ENCODE results near the gene ST6GALNAC3.
"Not testable (repeated sequence)": the region's sequence is repeated elsewhere in the genome, so short reads cannot be mapped to it uniquely, and the experiment has no call there.

The ST6GALNAC3 gene

DNA sequence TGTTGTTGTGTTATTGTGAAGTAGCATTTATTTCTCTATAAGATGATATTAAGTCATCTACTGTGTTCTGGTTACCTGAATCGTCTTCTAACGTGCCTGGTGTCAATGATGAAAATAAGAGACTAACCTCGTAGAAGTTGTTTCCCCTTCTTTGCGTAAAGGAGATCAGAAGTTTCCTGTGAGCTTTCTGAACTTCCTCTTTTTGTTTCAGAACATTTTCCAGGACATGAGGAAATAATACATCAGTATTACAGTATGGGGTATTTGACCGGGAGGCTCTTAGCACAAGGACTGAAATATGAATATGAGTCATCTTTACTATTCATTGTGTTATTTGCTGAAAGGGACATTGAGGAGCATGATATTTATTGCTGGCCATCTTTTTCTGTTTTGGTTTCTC, 1.3 kb downstream of the ST6GALNAC3 start:
- DNase-seq = peak; percentile 45

DNA sequence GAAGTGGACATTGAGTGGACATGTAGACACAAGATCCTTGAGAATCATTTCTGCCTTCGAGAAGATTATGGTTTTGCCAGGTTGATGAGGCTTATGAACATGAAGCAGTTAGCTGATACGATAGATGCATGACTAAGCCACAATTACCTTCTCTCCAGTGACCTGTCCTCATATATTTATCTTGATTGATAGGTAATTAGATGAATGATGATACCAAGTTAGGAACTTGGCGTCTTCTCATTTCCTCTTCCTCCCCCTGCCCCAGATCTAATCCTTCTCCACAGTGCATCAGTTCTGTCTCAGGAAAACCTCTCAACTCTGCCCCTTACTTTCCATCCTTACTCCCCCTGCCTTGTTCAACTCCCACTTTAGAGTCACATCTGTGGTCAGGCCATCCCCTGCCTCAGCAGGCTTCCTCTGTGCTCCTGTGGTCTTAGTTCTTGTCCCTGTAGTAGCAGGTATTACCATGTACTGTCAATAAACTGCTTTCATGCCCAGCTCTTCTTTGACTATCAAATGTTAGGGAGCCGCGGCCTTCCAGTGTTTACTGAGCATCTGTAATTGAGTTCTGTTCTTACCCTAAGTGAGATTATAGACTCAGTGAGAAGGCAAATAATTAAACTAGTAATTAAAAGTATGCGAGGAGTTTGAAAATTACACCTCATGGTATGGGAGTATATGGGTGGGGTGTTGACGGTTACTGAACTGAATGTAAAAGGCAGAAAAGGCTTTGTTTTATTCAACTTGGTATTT, 5.1 kb downstream of the ST6GALNAC3 start:
- DNase-seq = no peak

DNA sequence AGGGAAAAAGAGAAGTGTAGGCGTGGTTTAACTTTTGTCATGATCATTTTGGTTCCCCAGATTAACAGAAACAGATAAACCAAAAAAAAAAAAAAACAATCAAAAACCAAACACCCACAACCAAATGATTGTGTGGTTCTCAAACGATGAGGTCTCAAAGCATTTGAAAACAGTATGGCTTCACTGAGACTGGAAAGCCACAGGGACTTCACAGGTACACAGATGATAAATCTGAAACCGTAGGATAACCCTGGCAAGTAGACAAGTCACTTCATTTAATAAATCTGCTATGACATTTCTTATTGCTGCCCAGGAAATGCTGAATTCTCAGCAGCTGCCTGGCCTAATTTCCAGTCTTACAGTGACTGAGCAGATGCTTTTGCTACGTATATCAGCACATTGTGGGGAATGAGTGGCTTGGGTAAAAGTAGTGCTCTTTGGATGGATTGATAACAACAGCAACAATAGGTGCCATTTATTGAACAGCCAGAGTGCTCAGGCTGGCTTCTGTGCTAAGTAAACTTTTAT, 6.1 kb downstream of the ST6GALNAC3 start:
- DNase-seq = no peak

DNA sequence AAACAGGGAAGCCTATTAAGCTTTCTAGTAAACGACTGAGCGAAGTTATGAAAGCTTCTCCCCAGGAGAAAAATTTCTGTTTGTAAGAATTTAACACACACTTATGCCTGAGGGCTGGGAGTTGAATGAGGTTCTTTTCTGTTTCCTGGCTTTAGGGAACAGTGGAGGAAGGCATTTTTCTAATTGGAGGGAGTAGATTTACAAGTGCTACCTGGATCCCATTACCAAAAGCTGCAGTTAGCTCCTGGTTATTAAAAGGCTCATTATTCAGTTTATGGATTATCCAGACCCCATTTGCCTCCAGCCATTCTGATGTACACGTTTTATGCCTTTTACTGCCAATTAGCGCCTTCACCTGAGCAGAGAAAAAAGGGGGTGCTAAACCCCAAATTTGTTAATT, 7.5 kb downstream of the ST6GALNAC3 start:
- no peak for DNase-seq

DNA sequence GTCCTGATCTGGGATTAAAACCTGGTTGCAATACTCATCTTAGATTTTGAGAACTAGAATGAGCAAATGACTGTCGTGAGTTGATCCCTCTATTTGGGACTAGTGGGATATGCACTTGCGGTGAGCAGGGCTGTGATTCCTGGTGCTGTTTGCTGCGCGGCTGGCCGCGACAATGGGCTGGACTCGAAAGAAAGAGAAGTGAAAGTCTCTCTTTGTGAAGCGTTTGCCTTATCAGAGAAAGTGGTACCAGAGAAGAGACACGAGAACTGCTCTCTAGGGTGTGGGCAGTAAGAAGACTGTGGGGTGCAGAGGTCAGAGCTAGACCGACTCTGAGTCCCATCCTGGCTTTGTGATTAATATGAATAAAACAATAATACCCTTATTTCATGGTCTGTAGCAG, 8.6 kb downstream of the ST6GALNAC3 start:
- no peak for DNase-seq

DNA sequence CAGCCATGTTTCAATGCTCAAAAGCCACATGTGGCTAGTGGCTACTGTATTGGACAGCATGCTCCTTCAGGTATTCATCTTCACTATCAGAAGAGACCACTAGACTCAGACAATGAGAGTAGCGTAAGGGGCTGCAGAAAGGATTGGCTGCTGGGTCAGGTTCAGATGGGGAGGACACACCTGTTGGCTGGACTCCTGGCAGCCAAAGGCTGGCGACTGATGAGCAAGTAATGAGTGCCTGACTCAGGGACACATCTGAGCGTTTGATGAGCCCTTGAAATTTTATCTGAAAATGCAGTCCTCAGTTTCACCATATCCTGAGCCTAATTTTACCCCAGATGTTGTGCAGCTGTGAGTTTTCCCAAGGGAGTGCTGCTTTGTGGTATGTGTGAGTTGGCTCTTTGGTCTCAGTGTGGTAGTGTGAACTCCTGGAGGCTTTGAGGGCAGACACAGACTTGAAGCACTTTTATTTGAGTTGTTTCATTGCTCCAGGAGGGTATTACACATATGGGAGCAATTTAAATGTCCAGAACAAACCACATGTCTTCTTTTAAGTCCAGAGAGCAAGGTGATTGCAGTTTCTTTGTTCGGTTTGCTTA, 9.6 kb downstream of the ST6GALNAC3 start:
- peak; percentile 61 for DNase-seq

DNA sequence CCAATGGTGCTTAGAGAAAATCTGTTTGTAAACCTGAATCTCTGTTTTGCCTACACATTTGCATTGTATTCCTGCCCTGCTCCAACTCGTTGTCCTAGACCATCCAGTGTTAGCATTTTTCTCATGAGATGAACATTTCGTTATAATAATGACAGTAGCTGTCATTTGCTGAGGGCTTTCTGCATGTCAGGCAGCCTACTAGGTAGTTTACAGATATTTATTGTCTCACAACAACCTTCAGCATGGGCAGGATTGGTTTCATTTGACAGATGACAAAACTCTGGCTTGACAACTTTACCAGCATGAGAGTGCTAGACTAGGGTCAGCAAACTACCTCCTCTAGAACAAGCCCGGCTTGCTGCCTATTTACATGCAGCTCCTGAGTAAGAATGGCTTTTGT, 10.1 kb downstream of the ST6GALNAC3 start:
- no peak for DNase-seq

DNA sequence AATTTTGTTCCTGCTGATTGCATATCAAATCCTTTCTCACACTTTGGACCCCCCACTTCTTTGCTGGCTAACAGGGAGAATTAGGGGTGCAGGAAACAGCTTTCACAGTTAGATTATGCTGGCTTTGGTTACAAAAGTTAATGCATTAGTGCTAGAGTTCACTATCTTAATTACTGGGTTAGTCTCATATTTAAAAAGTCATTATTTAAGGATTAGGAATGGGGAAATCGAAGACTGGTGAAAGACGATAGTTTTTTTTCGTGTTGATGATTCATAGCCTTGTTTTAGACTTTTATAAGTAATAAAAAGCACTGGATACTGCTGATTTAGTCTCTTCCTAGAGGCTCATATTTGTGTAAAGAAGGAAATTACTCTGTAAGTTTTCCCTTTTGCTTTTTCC, 11.6 kb downstream of the ST6GALNAC3 start:
- DNase-seq = no peak

DNA sequence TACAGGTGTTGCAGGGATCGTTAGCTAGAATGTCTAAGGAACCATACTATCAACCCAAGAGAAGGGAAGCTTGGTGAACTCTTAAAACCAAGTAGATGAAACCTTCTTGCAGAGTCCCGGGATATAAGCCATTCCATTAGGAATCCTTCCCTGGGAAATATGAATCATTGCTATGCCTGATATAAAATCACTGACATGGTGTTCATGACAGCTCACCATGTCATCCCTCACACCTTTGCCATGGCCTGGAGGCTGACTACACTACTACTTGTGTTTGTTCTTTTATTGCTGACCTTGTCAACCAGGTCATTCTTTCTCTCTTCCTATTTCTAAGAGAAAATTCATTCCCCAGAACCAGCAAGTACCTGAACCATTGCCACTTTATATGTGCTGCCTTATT, 12.1 kb downstream of the ST6GALNAC3 start:
- DNase-seq = no peak

DNA sequence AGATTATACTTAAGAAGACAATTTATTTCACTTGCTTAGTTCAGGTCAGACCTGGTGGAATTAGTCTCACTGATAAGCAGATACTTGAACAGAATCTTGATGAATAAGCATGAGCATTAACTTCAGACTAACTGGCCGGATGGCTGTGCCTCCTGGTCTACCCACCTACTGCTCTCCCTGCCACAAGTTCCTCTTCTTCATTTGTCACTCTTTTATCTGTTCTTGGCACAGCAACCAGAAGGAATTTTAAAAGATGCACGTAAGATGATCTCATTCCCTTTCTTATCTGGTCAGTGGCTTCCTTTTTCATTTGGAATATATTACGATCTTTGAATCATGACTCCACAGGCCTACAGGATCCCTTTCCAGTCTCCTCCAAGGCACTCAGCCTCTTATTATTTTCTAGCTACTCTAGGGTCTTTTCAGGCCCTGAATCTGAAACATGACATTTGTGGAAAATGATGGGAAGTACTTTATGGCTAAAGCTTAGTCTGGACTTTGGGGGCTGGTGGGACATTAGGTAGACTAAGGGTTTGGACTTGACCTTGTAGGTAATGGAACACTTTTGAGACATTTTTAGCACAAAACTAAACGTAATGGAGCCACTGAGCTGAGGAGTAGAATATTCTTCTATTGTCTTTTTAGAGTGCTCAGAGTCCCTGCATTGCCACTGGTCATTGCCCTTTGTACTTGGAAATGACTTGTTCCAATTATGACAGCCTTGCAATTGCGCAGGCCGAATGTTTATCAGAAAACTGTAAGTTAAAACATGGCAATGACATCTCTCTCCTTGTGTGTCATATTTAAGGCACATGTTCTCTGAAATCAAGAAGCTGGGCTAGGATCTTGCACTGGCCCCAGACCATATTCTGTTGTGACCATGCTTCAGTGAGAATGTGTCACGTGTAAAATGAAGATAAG, 16.0 kb downstream of the ST6GALNAC3 start:
- no peak for DNase-seq

DNA sequence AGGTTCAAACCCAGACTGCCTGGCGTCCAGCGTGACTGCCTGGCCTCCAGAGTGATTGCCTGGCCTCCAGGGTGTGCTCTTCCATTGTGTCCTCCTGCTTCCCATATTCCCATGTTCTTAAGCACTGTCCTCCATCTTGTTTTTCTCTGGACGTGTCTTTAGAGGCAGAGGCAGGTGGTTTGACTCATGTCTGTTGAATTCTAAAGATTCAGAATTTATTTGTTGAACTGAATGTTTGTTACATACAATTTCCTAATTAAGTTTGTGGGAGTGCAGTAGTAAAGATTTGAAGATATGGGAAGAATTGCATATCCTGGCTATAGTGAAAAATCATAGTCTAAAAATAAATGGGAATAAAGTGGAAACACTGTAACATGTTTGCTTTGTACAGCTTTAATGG, 18.3 kb downstream of the ST6GALNAC3 start:
- no peak for DNase-seq

DNA sequence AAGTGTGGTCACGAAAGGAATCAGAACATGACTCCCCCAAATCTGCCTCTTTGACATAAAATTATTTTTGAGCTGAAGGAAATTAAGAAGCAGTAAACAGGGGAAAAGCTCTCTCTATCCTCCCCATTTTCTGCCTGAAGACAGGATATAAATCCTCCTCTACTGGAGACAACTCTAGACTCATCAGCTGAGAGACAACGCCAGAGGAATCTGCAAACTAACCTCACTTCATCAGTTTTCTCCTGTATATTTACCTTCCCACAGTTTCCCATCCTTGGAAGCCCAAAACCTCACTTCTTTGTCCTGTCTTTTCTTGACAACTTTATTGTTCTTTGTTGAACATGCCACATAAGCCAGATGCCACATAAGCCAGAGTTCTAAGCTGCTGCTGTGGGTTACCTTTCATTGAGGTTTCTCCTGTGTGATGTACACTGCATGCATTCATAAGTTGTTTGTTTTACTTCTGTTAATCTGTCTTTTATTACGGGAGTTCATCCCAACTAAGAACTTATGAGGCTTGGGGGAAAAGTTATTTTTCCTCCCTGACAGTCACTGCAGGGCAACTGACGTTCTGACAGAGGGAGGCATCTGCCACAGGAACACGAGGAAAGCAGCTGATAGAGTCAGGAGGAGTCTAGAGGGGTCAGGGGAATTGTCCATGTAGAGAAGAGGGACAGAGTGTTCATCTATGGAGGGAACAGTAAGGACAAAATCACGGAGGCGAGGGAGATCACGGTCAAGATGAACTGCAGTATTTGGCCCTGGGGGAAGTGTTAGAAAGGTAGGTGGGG, 19.2 kb downstream of the ST6GALNAC3 start:
- no peak for DNase-seq

DNA sequence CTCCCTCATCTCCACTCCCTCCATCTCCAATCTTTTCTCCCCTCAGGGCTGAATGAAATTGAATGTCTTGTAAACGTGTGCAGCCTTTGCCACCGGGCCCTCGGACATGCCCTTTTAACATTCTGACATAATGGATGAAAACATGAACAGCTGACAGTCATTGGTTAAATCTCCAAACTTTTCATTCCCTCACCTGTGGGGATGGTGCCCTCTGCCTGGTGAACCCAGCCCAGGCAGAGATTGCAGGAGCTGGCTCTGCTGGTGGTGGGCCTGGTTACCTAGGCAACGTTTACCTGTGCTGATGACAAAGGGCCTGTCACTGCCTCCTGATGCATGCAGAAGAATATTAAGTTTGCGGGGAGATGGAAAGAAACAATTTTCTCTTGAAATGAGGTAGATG, 21.3 kb downstream of the ST6GALNAC3 start:
- no peak for DNase-seq

DNA sequence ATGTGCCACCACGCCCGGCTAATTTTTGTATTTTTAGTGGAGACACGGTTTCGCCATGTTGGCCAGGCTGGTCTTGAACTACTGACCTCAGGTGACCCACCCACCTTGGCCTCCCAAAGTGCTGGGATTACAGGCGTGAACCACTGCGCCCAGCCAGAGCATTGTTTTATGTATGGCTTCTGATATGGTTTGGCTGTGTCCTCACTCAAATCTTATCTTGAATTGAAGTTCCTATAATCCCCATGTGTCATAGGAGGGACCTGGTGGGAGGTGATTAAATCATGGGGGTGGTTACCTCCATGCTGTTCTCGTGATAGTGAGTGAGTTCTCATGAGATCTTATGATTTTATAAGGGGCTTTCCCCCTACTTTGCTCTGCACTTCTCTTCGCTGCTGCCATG, 22.5 kb downstream of the ST6GALNAC3 start:
- not testable (repeated sequence) for DNase-seq

DNA sequence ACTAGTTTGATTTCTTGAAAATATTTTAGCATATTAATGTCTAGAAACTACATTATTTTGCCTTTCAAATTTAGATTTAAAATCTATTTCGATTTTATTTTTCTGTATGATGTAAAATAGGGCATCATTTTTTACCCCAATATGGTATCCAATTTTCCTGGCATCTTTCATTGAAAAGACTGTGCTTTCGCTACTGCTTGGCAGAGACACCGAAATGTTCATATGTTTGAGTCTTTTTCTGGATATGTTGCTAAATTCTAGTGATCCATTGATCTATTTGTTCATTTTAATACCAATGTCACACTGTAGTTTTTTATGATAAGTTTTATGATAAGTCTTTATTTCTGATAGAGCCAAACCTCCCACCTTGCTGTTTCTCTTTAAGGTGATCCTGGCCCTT, 24.3 kb downstream of the ST6GALNAC3 start:
- DNase-seq = no peak

DNA sequence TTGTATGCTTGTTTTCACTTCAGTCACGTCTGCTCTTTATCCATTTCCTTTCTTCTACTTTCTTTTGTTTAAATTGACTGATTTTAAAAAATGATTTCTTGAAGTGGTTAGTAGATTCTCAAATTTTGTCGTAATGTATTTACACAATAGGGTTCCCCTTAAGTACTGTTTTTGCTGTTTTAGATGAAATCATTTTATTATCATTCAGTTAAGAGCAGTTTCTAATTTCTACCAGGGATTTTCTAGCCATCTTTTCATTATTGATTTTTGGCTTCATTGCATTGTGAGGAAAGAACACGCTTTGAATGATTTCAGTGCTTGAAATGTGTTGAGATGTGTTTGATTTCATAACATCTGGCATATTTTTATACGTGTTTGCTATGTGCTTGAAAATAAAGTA, 27.0 kb downstream of the ST6GALNAC3 start:
- DNase-seq = no peak

DNA sequence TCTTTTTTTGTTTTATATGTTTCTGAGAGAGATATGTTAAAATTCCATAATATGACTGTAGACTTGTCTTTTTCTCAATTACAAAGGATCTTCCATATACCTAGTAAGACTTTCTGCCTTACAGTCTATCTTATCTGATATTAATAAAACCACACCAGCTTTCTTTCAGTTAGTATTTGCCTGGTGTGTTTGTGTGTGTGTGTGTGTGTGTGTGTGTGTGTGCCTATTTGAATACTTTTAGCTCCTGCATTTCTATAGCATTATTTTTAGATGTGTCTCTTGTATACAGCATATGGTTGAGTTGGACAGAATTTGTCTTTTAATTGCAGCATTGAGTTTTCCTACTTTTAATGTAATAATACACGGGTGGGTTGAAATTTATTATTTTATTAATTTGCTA, 27.5 kb downstream of the ST6GALNAC3 start:
- DNase-seq = no peak

DNA sequence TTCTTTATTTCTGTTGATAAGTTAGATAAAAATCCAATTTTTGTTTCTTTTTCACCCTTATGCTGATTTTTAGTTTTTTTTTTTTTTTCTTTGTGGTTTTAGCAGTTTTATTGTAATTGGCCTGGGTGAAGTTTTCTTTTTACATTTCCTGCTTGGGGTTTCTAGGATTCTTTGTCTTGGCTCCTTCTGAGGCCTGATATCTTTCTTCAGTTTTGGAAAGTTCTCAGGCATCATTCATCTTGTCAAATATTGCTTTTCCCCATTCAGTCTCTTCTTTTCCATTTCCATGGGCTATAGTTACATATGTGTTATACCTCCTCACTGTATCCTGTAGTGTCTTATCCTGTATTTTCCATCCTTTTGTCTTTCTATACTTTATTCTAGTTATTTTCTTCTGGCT, 28.5 kb downstream of the ST6GALNAC3 start:
- no peak for DNase-seq

DNA sequence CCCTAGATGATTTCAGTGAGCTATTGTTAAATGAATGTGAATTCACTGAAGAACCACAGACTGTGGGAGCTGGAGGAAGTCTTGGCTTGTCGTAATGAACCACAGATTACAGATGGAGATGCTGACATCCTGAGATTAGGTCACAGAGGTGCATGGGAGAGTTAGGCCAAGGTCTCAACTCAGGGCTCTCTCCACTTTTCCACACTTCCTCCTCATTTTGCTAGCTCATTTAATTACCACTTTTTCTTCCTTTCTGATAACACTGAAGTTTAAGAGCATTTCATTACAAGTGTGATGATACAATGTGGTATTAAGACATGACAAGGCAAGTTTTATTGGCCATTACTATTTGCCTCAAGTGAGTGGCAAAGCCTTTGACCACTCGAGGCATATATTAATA, 30.8 kb downstream of the ST6GALNAC3 start:
- DNase-seq = no peak

DNA sequence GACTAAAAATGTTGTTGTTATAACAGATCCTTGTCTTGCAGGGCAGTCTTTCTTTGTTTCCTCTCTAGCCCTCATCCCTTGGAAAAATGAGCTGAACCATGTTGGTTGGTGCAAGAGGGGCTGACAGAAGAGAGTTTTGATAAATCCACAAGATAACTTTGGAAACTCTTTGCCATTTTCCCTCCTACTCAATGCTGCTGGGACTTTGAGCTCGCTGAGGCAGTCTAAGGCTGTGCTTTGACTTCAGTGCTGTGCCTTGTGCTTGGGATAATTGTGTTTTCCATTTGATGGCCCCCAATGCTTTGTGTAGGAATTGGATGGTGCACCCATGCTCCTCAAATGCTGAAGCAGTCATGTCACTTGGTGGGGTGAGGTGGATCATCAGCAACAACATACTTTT, 31.7 kb downstream of the ST6GALNAC3 start:
- no peak for DNase-seq

DNA sequence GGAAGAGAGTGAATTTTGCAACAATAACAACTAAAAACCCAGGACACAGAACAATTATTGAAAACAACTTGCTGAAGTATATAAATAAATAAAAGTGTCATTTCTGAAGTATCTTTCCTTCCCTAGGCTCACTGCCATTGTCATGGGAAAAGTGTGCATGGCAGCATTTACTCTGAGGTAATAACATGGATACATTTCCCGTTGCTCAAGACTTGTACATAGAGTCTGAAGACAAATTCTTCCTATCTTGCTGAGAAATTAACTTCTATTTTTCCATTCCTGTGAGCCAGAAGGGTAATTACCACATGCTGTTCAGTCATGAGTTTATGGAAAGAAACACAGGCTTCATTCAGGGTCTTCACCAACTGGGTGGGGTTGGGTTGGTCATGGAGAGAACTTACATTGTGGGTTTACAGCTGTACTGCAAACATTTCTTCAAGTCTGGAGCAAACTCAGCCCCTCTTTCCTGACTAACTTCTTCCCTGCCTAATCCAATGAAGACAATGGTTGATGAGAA, 32.2 kb downstream of the ST6GALNAC3 start:
- no peak for DNase-seq

DNA sequence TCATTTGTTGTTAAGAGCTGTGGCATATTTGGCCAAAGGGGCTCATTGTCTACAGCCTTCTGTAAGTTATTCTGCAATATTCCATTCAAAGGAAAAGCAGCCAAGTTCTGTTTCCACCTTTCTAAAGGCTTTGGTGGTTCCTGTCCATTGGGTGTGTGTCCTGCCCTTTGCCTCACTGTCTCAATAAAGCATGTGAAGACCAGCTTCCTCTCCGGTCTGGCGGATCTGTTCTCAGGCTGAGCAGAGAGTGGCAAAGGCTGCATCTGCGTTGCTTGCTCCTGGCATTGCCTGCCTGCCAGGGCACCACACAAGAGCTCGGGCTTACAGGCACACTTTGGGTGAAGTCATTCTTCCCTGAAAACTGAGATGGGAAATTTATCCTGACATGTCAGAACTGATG, 34.9 kb downstream of the ST6GALNAC3 start:
- DNase-seq = no peak

Data from fibroblast of skin of right quadriceps (primary cell).